Measurements from ENCODE around the gene HIGD1A. TPM values are rescaled to one million over a fixed set of nuclear protein-coding genes. Genes with fewer than 3 reads are reported as not detected.

The HIGD1A gene
- total RNA-seq, 2 donors from 2014 or later: 163 to 169 TPM

DNA sequence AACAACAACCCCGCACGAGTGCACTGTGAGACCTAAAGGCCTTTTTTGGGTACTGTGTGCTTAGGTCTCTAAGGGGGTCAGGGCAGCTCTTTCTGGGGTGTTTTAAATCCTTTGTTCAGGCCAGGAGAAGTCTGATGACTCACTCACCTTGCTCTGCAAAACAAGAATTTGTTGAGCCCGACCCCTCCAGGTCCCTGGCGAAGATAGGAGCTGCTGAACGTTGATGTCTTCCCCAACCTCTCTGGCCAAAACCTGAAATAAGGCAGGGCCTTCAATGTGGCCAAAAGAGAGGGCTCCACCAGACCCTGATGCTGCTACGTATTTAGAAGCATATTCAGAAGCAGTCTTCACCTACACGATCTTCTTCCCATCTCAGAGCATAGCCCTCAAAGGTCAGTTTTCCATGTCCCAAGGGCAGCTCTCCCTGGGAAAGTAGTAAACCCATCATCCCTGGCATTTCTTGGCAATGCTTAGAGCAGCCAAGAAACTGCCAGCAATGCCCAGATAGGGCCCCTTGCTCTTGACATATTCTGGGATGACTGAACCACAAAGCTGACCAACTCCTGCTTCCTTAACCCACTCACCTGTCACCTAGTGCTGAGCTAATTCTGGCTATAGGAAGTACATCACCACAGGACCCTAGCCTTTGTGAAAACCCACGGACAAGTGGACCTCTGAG, 58.4 kb downstream of the HIGD1A start:
- no peak for DNase-seq (ENCODE audit: low spot score)
- Histone ChIP-seq H3K36me3 (no peaks in the 10 kb centered on the region), H3K4me1 (ENCODE audit: control insufficient read depth in 1 of 2, low read depth in 2 of 2) (peaks cover 21 to 64% of the 10 kb centered on the region in 2 donors), H3K27ac (peak overlapping the region; percentile 88 to 95), H3K9me3 (no peaks in the 10 kb centered on the region), H3K4me3 (peak overlapping the region; percentile 12), H3K27me3 (replicated peaks; ENCODE audit: insufficient read depth) (no peaks in the 10 kb centered on the region)
- TF ChIP-seq, protein P1, sequence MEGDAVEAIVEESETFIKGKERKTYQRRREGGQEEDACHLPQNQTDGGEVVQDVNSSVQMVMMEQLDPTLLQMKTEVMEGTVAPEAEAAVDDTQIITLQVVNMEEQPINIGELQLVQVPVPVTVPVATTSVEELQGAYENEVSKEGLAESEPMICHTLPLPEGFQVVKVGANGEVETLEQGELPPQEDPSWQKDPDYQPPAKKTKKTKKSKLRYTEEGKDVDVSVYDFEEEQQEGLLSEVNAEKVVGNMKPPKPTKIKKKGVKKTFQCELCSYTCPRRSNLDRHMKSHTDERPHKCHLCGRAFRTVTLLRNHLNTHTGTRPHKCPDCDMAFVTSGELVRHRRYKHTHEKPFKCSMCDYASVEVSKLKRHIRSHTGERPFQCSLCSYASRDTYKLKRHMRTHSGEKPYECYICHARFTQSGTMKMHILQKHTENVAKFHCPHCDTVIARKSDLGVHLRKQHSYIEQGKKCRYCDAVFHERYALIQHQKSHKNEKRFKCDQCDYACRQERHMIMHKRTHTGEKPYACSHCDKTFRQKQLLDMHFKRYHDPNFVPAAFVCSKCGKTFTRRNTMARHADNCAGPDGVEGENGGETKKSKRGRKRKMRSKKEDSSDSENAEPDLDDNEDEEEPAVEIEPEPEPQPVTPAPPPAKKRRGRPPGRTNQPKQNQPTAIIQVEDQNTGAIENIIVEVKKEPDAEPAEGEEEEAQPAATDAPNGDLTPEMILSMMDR (IDR thresholded peaks at IDR 0.05): no peak
- ATAC-seq (ENCODE audit: insufficient number of reproducible peaks, low FRiP score, low read depth): no peak

DNA sequence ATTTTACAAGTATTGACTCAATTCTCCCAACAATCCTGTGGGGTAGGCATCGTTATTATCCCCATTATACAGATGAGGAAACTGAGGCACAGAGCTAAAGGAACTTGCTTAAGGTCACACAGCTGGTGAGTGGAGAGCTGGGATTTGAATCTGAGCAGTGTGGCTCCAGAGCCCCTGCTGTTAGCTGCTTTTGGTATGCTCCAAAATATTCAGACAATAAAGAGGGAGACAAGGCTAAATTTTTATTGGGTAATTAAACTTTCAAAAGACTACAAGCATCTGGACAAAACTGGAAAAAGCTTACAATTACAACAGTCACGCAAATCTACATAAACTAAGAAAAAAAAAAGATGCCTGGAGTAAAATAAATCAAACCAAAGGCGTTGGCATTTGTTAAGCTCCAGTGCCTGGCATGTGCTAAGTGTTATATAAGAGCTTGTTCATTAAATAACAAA, 59.0 kb downstream of the HIGD1A start:
- DNase-seq (ENCODE audit: low spot score) (no peak), ATAC-seq (ENCODE audit: insufficient number of reproducible peaks, low FRiP score, low read depth) (no peak)
- H3K4me1 ChIP-seq (ENCODE audit: control insufficient read depth in 1 of 2, low read depth in 2 of 2): peaks cover 21 to 68% of the 10 kb centered on the region in 2 donors
- H3K4me3 ChIP-seq: no peak overlapping the region
- no peaks in the 10 kb centered on the region for H3K27me3 ChIP-seq (replicated peaks; ENCODE audit: insufficient read depth)
- TF ChIP-seq, protein P1 (IDR thresholded peaks at IDR 0.05): no peak
- no peaks in the 10 kb centered on the region for H3K9me3 ChIP-seq
- no peaks in the 10 kb centered on the region for H3K36me3 ChIP-seq
- H3K27ac ChIP-seq: peak overlapping the region; percentile 88 to 95

DNA sequence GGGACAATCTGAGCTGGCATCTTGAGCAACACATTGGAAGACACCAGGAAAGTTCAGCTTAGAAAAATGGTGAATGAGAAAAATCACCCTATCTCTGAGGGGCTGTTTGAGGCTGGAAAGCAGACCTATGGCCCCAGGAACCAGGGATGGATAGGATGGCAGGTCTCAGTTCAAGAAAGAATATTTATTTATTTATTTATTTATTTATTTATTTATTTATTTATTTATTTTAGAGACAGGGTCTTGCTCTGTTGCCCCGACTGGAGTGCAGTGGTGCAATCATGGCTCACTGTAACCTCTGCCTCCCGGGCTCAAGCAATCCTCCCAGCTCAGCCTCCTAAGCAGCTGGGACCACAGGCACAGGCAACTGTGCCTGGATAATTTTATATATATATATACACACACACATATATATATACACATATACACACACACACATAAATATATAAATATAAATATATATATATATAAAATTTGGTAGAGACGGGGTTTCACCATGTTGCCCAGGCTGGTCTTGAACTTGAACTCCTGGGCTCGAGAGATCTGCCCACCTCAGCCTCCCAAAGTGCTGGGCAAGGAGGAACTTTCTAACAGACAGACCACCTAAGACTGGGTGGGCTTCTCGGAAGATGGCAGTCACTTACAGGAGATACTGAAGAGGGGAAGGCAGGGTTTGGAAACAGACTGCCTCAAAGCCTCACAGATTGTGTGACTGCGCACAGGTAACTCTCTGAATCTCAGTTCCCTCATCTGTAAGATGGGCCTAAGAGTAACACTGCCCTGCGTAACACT, 60.9 kb downstream of the HIGD1A start:
- H3K4me1 ChIP-seq (ENCODE audit: control insufficient read depth in 1 of 2, low read depth in 2 of 2): peaks cover 21 to 65% of the 10 kb centered on the region in 2 donors
- no peak for ATAC-seq (ENCODE audit: insufficient number of reproducible peaks, low FRiP score, low read depth)
- H3K27ac ChIP-seq: peak overlapping the region; percentile 16 to 95
- no peaks in the 10 kb centered on the region for H3K9me3 ChIP-seq
- no peaks in the 10 kb centered on the region for H3K36me3 ChIP-seq
- no peak overlapping the region for H3K4me3 ChIP-seq
- H3K27me3 ChIP-seq (replicated peaks; ENCODE audit: insufficient read depth): no peaks in the 10 kb centered on the region
- TF ChIP-seq, protein P1 (IDR thresholded peaks at IDR 0.05): no peak
- no peak for DNase-seq (ENCODE audit: low spot score)

DNA sequence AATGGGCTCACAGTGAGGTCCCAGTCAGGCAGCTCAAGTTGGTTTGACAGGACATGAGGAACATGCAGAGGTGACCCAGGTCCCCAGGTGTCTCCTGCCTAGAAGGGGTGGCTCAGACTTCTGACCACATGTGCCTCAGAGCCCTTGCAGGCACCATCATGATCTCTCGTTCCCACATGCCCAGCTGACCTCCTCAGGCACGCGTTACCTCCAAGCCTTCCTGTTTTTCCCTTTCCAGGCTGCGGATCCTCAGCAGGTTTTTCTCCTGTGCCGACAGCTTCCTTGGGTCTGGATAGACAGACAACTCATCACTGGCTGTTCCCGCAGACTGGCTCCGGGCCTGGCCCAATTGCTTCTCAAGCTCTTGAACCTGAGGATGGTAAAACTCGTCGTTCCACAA, 61.6 kb downstream of the HIGD1A start:
- ATAC-seq (ENCODE audit: insufficient number of reproducible peaks, low FRiP score, low read depth): no peak
- Histone ChIP-seq H3K36me3 (no peaks in the 10 kb centered on the region), H3K9me3 (no peaks in the 10 kb centered on the region), H3K4me1 (ENCODE audit: control insufficient read depth in 1 of 2, low read depth in 2 of 2) (peaks cover 21 to 58% of the 10 kb centered on the region in 2 donors), H3K27ac (peak overlapping the region in 1 of 2 donors; percentile 21), H3K27me3 (replicated peaks; ENCODE audit: insufficient read depth) (no peaks in the 10 kb centered on the region), H3K4me3 (no peak overlapping the region)
- TF ChIP-seq, protein P1 (IDR thresholded peaks at IDR 0.05): no peak
- DNase-seq (ENCODE audit: low spot score): no peak

DNA sequence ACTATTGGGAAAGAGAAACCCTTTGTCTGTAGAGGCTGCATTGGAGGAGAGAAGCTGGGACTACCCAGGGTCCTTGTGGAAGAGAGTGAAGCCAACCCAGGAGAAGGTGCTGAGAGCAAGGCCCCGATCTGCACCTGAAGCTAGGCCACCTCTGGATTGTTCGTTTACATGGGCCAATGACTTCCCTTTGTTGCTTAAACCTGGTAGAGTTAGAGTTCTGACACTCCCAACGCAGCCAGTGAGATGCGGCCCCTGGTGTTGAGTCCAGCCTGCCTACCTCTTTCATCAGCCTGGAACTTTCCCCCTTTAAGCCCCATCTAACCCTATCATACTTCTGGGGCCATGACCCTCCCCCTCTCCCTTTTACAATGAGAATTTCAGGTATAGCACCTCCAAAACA, 62.0 kb downstream of the HIGD1A start:
- no peaks in the 10 kb centered on the region for H3K36me3 ChIP-seq
- TF ChIP-seq, protein P1 (IDR thresholded peaks at IDR 0.05): no peak
- DNase-seq (ENCODE audit: low spot score) (no peak), ATAC-seq (ENCODE audit: insufficient number of reproducible peaks, low FRiP score, low read depth) (no peak)
- no peaks in the 10 kb centered on the region for H3K27me3 ChIP-seq (replicated peaks; ENCODE audit: insufficient read depth)
- no peak overlapping the region for H3K4me3 ChIP-seq
- peak overlapping the region in 1 of 2 donors; percentile 21 for H3K27ac ChIP-seq
- H3K4me1 ChIP-seq (ENCODE audit: control insufficient read depth in 1 of 2, low read depth in 2 of 2): peaks cover 18 to 53% of the 10 kb centered on the region in 2 donors
- no peaks in the 10 kb centered on the region for H3K9me3 ChIP-seq
